ENCODE results near the gene ABCA2.

The ABCA2 gene

GRCh38 chr9:137015540-137015930 is 12.5 kb downstream of the ABCA2 start:
- no peak for TF ChIP-seq POLR2A (IDR thresholded peaks at IDR 0.05; ENCODE audit: low read depth, low read length)
- TF ChIP-seq TAF1 (IDR thresholded peaks at IDR 0.05; ENCODE audit: borderline replicate concordance, low read depth, low read length): no peak
- TF ChIP-seq POLR2AphosphoS5 (IDR thresholded peaks at IDR 0.05; ENCODE audit: low read depth, low read length): no peak
- DNase-seq (ENCODE audit: insufficient read length) (no peak), FAIRE-seq (no peak)

- FAIRE-seq (no peak), DNase-seq (ENCODE audit: insufficient read length) (no peak)
- TF ChIP-seq TAF1 (IDR thresholded peaks at IDR 0.05; ENCODE audit: borderline replicate concordance, low read depth, low read length) (no peak), POLR2A (IDR thresholded peaks at IDR 0.05; ENCODE audit: low read depth, low read length) (no peak), POLR2AphosphoS5 (IDR thresholded peaks at IDR 0.05; ENCODE audit: low read depth, low read length) (no peak)
Observed at GRCh38 chr9:137014776-137015539, 13.1 kb downstream of the ABCA2 start.

GRCh38 chr9:137014166-137014565 is 13.9 kb downstream of the ABCA2 start:
- no peak for FAIRE-seq
- TF ChIP-seq POLR2A (IDR thresholded peaks at IDR 0.05; ENCODE audit: low read depth, low read length): no peak
- no peak for TF ChIP-seq POLR2AphosphoS5 (IDR thresholded peaks at IDR 0.05; ENCODE audit: low read depth, low read length)
- TF ChIP-seq TAF1 (IDR thresholded peaks at IDR 0.05; ENCODE audit: borderline replicate concordance, low read depth, low read length): no peak
- no peak for DNase-seq (ENCODE audit: insufficient read length)

GRCh38 chr9:137013571-137013940 is 14.5 kb downstream of the ABCA2 start:
- DNase-seq (ENCODE audit: insufficient read length) (no peak), FAIRE-seq (no peak)
- TF ChIP-seq POLR2A (IDR thresholded peaks at IDR 0.05; ENCODE audit: low read depth, low read length) (no peak), TAF1 (IDR thresholded peaks at IDR 0.05; ENCODE audit: borderline replicate concordance, low read depth, low read length) (no peak), POLR2AphosphoS5 (IDR thresholded peaks at IDR 0.05; ENCODE audit: low read depth, low read length) (no peak)

GRCh38 chr9:137012694-137013570 is 15.1 kb downstream of the ABCA2 start:
- FAIRE-seq: no peak
- TF ChIP-seq POLR2AphosphoS5 (IDR thresholded peaks at IDR 0.05; ENCODE audit: low read depth, low read length) (no peak), TAF1 (IDR thresholded peaks at IDR 0.05; ENCODE audit: borderline replicate concordance, low read depth, low read length) (no peak), POLR2A (IDR thresholded peaks at IDR 0.05; ENCODE audit: low read depth, low read length) (no peak)

GRCh38 chr9:137011907-137012675 is 15.9 kb downstream of the ABCA2 start:
- FAIRE-seq (no peak), DNase-seq (ENCODE audit: insufficient read length) (no peak)
- TF ChIP-seq POLR2A (IDR thresholded peaks at IDR 0.05; ENCODE audit: low read depth, low read length): no peak
- TF ChIP-seq POLR2AphosphoS5 (IDR thresholded peaks at IDR 0.05; ENCODE audit: low read depth, low read length): no peak
- no peak for TF ChIP-seq TAF1 (IDR thresholded peaks at IDR 0.05; ENCODE audit: borderline replicate concordance, low read depth, low read length)

More at GRCh38 chr9:137012694-137013570, 15.1 kb downstream of the ABCA2 start:
- no peak for DNase-seq (ENCODE audit: insufficient read length)

GRCh38 chr9:137011156-137011555 is 16.9 kb downstream of the ABCA2 start:
- DNase-seq (ENCODE audit: insufficient read length): no peak
- no peak for TF ChIP-seq TAF1 (IDR thresholded peaks at IDR 0.05; ENCODE audit: borderline replicate concordance, low read depth, low read length)
- TF ChIP-seq POLR2A (IDR thresholded peaks at IDR 0.05; ENCODE audit: low read depth, low read length): no peak
- no peak for TF ChIP-seq POLR2AphosphoS5 (IDR thresholded peaks at IDR 0.05; ENCODE audit: low read depth, low read length)
- FAIRE-seq: no peak

- FAIRE-seq: no peak
- DNase-seq (ENCODE audit: insufficient read length): no peak
- TF ChIP-seq POLR2A (IDR thresholded peaks at IDR 0.05; ENCODE audit: low read depth, low read length) (no peak), POLR2AphosphoS5 (IDR thresholded peaks at IDR 0.05; ENCODE audit: low read depth, low read length) (no peak), TAF1 (IDR thresholded peaks at IDR 0.05; ENCODE audit: borderline replicate concordance, low read depth, low read length) (no peak)
Observed at GRCh38 chr9:137009938-137010732, 17.9 kb downstream of the ABCA2 start.

- FAIRE-seq (no peak), DNase-seq (ENCODE audit: insufficient read length) (no peak)
- no peak for TF ChIP-seq POLR2A (IDR thresholded peaks at IDR 0.05; ENCODE audit: low read depth, low read length)
- no peak for TF ChIP-seq POLR2AphosphoS5 (IDR thresholded peaks at IDR 0.05; ENCODE audit: low read depth, low read length)
- no peak for TF ChIP-seq TAF1 (IDR thresholded peaks at IDR 0.05; ENCODE audit: borderline replicate concordance, low read depth, low read length)
Observed at GRCh38 chr9:137009217-137009616, 18.8 kb downstream of the ABCA2 start.

GRCh38 chr9:137008312-137008711 is 19.7 kb downstream of the ABCA2 start:
- no peak for DNase-seq (ENCODE audit: insufficient read length)
- TF ChIP-seq POLR2A (IDR thresholded peaks at IDR 0.05; ENCODE audit: low read depth, low read length) (no peak), POLR2AphosphoS5 (IDR thresholded peaks at IDR 0.05; ENCODE audit: low read depth, low read length) (no peak), TAF1 (IDR thresholded peaks at IDR 0.05; ENCODE audit: borderline replicate concordance, low read depth, low read length) (no peak)
- FAIRE-seq: no peak
